SK-N-MC (cell line): ENCODE data around the gene LPAR3.

Experiments used
- DNase-seq: peaks from one replicate; pipeline ENCODE4 v3.0.0-alpha.2; 2011; ENCODE audit warnings: low read depth, low spot score
- H3K27ac ChIP-seq: fragments of 200-600 bp; sonication (generic); 2 replicates; pipeline ENCODE4 v1.5.1; 2016; ENCODE audit warnings: mixed run types
- H3K36me3 ChIP-seq: fragments of 200-600 bp; sonication (generic); 2 replicates; pipeline ENCODE4 v1.6.1; 2017; ENCODE audit warnings: antibody characterized with exemption, low read length, mixed read lengths; ENCODE audit not compliant: insufficient read depth
- H3K4me3 ChIP-seq: fragments of 200-600 bp; sonication (generic); 2 replicates; pipeline ENCODE4 v1.5.1; 2016
- H3K9ac ChIP-seq: fragments of 200-600 bp; sonication (generic); 2 replicates; pipeline ENCODE4 v1.8.0; 2017; ENCODE audit warnings: mixed run types, mixed read lengths; ENCODE audit not compliant: insufficient read length
- H3K9me3 ChIP-seq: fragments of 200-600 bp; sonication (generic); 2 replicates; pipeline ENCODE4 v1.6.1; 2017; ENCODE audit warnings: low read depth, mild to moderate bottlenecking, antibody characterized with exemption, low read length, moderate library complexity, mixed read lengths
- EZH2 ChIP-seq: fragments of 200-600 bp; sonication (generic); IDR thresholded peaks from one replicate; pipeline ENCODE4 v1.6.1; 2017; ENCODE audit warnings: antibody characterized with exemption
- FOXP2 ChIP-seq: optimal IDR thresholded peaks from 2 replicates; pipeline ENCODE3; 2011; ENCODE audit warnings: mild to moderate bottlenecking, moderate library complexity; ENCODE audit not compliant: insufficient read depth; ENCODE audit errors: extremely low read length, control extremely low read depth
- POLR2AphosphoS5 ChIP-seq: IDR thresholded peaks from 2 replicates; pipeline ENCODE4 v1.6.1; 2012; ENCODE audit warnings: mild to moderate bottlenecking, low read depth, low read length, borderline replicate concordance

LPAR3 gene

GRCh38 chr1:84835169-84835568 is 57.8 kb downstream of the LPAR3 start:
- H3K9ac ChIP-seq: no peak overlapping the region
- H3K9me3 ChIP-seq: no peaks in the 10 kb centered on the region
- DNase-seq: no peak
- no peak overlapping the region for H3K4me3 ChIP-seq
- H3K27ac ChIP-seq: no peak overlapping the region
- no peak for TF ChIP-seq EZH2
- TF ChIP-seq FOXP2: no peak
- TF ChIP-seq POLR2AphosphoS5: no peak
- H3K36me3 ChIP-seq: no peaks in the 10 kb centered on the region

GRCh38 chr1:84834419-84835064 is 58.5 kb downstream of the LPAR3 start:
- no peak overlapping the region for H3K27ac ChIP-seq
- no peak for DNase-seq

GRCh38 chr1:84833194-84833593 is 59.8 kb downstream of the LPAR3 start:
- H3K36me3 ChIP-seq: no peaks in the 10 kb centered on the region
- no peak overlapping the region for H3K9ac ChIP-seq
- no peak overlapping the region for H3K27ac ChIP-seq
- H3K9me3 ChIP-seq: no peaks in the 10 kb centered on the region
- TF ChIP-seq EZH2 (no peak), FOXP2 (no peak), POLR2AphosphoS5 (no peak)
- DNase-seq: no peak
- no peak overlapping the region for H3K4me3 ChIP-seq

More at GRCh38 chr1:84834419-84835064, 58.5 kb downstream of the LPAR3 start:
- TF ChIP-seq EZH2 (no peak), FOXP2 (no peak), POLR2AphosphoS5 (no peak)
- Histone ChIP-seq H3K36me3 (no peaks in the 10 kb centered on the region), H3K4me3 (no peak overlapping the region), H3K9me3 (no peaks in the 10 kb centered on the region), H3K9ac (no peak overlapping the region)

- TF ChIP-seq EZH2 (no peak), POLR2AphosphoS5 (no peak)
- H3K9ac ChIP-seq: no peak overlapping the region
- DNase-seq: no peak
- no peak overlapping the region for H3K4me3 ChIP-seq
- H3K9me3 ChIP-seq: no peaks in the 10 kb centered on the region
- H3K36me3 ChIP-seq: no peaks in the 10 kb centered on the region
- H3K27ac ChIP-seq: no peak overlapping the region
These were observed 62.9 kb downstream of the LPAR3 start for GRCh38 chr1:84830136-84830535.

- H3K9me3 ChIP-seq: no peaks in the 10 kb centered on the region
- H3K4me3 ChIP-seq: no peak overlapping the region
- no peak overlapping the region for H3K9ac ChIP-seq
- DNase-seq: no peak
- TF ChIP-seq EZH2 (no peak), FOXP2 (no peak), POLR2AphosphoS5 (no peak)
- H3K36me3 ChIP-seq: no peaks in the 10 kb centered on the region
- no peak overlapping the region for H3K27ac ChIP-seq
These were observed 65.0 kb downstream of the LPAR3 start for GRCh38 chr1:84827976-84828375.

GRCh38 chr1:84827555-84827954 is 65.5 kb downstream of the LPAR3 start:
- Histone ChIP-seq H3K27ac (no peak overlapping the region), H3K9ac (no peak overlapping the region), H3K4me3 (no peak overlapping the region), H3K9me3 (no peaks in the 10 kb centered on the region), H3K36me3 (no peaks in the 10 kb centered on the region)
- TF ChIP-seq EZH2 (no peak), POLR2AphosphoS5 (no peak), FOXP2 (no peak)
- no peak for DNase-seq

GRCh38 chr1:84825161-84825560 is 67.8 kb downstream of the LPAR3 start:
- Histone ChIP-seq H3K9ac (no peak overlapping the region), H3K9me3 (no peaks in the 10 kb centered on the region), H3K27ac (no peak overlapping the region), H3K4me3 (no peak overlapping the region), H3K36me3 (no peaks in the 10 kb centered on the region)
- no peak for TF ChIP-seq FOXP2
- no peak for TF ChIP-seq POLR2AphosphoS5
- no peak for TF ChIP-seq EZH2
- no peak for DNase-seq

- DNase-seq: no peak
- H3K4me3 ChIP-seq: no peak overlapping the region
These were observed 69.0 kb downstream of the LPAR3 start for GRCh38 chr1:84823991-84824390.

DNA sequence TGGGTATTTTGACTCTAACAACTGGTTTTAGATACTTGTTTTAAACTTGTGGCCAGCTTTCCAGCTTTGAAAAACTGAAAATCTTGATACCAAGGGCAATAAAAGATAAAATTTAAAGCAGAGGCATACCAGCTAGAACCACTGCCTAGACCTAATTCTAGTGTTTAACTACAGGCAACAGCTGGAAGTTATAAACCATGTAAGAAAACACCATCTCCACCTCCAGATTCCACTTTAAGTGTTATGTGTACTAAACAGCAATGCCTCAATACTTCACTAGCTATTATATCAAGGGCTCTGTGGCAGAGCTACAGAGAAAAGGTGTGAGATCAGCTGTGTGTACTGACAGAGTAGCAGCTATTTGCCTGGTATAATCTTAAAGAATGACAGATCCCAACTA is 69.5 kb downstream of the LPAR3 start:
- Histone ChIP-seq H3K4me3 (no peak overlapping the region), H3K36me3 (no peaks in the 10 kb centered on the region), H3K27ac (no peak overlapping the region), H3K9ac (no peak overlapping the region), H3K9me3 (no peaks in the 10 kb centered on the region)
- TF ChIP-seq EZH2 (no peak), POLR2AphosphoS5 (no peak), FOXP2 (no peak)
- no peak for DNase-seq

More at GRCh38 chr1:84823991-84824390, 69.0 kb downstream of the LPAR3 start:
- H3K36me3 ChIP-seq: no peaks in the 10 kb centered on the region
- H3K9ac ChIP-seq: no peak overlapping the region
- H3K9me3 ChIP-seq: no peaks in the 10 kb centered on the region
- H3K27ac ChIP-seq: no peak overlapping the region
- TF ChIP-seq POLR2AphosphoS5: no peak
- no peak for TF ChIP-seq EZH2
- TF ChIP-seq FOXP2: no peak
